ENCODE data around the gene SGCG.
A peak's percentile ranks its signal among the peaks of the same experiment; 100 is the strongest.

Gene SGCG

DNA sequence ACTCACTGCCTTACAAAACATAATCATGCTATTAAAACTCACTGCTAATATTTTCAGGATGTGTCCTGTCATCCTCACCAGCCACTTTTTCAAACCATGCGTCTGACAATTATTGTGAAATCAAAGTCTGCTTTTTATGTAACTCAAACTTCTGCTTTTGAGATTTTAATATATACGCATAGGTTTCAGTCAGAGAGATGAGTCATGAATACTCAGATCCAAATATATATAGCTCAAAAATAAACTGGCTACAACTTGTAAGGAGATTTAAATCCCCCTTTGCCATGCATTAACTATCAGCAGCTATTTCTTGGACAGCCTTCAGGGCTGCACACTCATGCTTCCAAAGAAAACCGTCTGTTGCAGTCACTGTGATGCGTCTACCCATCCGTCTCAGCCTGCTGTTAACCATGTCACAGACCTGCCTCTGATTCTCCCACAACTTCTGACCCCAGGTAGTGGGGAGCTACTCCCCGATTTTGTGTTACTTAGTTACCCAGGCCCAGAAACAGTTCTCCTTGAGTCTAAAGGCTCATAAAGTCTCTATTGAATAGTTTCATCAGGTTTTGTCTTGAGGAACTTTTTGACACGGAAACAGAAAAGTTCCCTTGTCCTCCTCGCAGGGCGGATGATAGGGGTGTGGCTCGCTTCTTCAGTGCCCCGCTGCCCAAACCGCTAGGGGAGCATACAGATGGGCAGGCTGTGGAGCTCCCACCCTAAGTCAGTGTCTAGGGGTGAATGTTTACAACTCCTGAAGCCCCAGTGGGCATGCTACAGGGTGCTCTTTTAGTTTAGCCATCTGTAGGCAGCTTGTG lies 33.8 kb upstream of the SGCG start:
- TF ChIP-seq, protein P1, sequence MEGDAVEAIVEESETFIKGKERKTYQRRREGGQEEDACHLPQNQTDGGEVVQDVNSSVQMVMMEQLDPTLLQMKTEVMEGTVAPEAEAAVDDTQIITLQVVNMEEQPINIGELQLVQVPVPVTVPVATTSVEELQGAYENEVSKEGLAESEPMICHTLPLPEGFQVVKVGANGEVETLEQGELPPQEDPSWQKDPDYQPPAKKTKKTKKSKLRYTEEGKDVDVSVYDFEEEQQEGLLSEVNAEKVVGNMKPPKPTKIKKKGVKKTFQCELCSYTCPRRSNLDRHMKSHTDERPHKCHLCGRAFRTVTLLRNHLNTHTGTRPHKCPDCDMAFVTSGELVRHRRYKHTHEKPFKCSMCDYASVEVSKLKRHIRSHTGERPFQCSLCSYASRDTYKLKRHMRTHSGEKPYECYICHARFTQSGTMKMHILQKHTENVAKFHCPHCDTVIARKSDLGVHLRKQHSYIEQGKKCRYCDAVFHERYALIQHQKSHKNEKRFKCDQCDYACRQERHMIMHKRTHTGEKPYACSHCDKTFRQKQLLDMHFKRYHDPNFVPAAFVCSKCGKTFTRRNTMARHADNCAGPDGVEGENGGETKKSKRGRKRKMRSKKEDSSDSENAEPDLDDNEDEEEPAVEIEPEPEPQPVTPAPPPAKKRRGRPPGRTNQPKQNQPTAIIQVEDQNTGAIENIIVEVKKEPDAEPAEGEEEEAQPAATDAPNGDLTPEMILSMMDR (IDR thresholded peaks at IDR 0.05; ENCODE audit: extremely low read depth, insufficient read depth, missing control alignments): no peak
- no peak for DNase-seq (ENCODE audit: low spot score)
- in situ Hi-C loops (cut with MboI; ENCODE audit: low pct_unique_long_range_greater_than_20kb, low sequenced_read_pairs, unreplicated experiment): no loop called here

DNA sequence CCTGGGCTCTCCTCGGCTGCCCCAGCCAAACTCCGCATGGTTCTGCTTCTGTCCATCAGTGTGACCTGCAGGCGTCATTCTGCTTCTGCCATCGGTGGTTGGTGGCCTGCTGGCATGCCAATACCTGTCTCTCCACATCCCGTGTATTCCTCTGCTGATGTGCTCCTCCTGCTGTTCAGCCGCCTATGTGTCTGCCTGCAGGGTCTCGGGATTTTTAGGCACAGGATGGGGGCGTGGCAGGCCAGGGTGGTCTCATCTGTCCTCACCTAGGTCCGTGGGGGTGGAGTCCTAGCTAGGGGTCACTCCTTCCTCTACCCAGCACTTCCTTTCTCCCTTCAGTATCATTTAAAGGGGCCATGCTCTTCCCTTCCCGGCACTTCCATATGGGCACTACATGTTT lies 33.0 kb upstream of the SGCG start:
- in situ Hi-C loops (cut with MboI; ENCODE audit: low pct_unique_long_range_greater_than_20kb, low sequenced_read_pairs, unreplicated experiment): no loop called here
- no peak for DNase-seq (ENCODE audit: low spot score)
- TF ChIP-seq, protein P1 (IDR thresholded peaks at IDR 0.05; ENCODE audit: extremely low read depth, insufficient read depth, missing control alignments): no peak

DNA sequence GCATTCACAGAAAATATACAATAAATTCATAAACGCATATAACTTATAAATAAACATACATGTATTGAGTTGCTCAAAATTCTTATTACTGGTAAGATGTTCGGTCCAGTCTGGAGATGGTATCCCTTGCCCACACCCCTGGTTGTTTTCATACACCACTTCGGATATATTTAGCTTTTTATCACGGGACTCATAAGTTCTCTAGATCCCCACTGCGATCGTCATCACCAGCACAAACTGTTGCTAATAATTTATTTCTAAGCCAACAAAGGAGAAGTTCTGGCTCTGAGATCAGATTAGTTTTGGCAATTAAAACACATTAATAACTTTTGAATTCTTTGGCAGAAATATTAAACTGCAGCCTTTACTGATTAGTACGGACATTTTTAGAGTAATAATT lies 23.0 kb upstream of the SGCG start:
- TF ChIP-seq, protein P1 (IDR thresholded peaks at IDR 0.05; ENCODE audit: extremely low read depth, insufficient read depth, missing control alignments): no peak
- no peak for DNase-seq (ENCODE audit: low spot score)
- in situ Hi-C loops (cut with MboI; ENCODE audit: low pct_unique_long_range_greater_than_20kb, low sequenced_read_pairs, unreplicated experiment): no loop called here

DNA sequence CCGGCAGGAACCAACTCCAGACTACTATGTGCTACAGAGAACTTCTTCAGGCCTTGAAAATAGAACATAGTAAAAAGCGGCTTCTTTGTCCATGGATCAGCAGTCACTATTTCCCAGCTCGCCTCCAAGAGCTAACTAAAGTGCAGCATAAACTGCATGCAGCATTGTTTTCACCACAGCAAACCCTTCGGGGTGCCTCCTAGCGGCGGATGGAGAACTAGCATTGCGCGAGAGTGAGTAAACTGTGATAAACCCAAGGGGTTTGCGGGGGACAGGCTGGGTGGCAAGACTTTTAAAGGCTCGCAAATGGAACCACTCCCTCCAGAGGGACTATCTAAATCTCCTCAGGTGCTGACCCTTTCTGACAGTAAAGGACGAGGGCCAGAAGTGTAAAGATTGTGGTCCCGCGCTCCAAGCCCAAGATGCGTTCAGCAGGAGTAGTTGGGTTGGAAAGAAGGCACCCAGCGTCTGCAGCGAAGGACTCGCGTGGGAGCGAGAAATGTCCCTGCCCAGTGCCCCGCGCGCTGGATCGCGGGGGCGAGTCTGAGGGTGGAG lies 21.5 kb upstream of the SGCG start:
- TF ChIP-seq, protein P1 (IDR thresholded peaks at IDR 0.05; ENCODE audit: extremely low read depth, insufficient read depth, missing control alignments): peak; percentile 39
- DNase-seq (ENCODE audit: low spot score): peak; percentile 61
- in situ Hi-C loops (cut with MboI; ENCODE audit: low pct_unique_long_range_greater_than_20kb, low sequenced_read_pairs, unreplicated experiment): no loop called here

DNA sequence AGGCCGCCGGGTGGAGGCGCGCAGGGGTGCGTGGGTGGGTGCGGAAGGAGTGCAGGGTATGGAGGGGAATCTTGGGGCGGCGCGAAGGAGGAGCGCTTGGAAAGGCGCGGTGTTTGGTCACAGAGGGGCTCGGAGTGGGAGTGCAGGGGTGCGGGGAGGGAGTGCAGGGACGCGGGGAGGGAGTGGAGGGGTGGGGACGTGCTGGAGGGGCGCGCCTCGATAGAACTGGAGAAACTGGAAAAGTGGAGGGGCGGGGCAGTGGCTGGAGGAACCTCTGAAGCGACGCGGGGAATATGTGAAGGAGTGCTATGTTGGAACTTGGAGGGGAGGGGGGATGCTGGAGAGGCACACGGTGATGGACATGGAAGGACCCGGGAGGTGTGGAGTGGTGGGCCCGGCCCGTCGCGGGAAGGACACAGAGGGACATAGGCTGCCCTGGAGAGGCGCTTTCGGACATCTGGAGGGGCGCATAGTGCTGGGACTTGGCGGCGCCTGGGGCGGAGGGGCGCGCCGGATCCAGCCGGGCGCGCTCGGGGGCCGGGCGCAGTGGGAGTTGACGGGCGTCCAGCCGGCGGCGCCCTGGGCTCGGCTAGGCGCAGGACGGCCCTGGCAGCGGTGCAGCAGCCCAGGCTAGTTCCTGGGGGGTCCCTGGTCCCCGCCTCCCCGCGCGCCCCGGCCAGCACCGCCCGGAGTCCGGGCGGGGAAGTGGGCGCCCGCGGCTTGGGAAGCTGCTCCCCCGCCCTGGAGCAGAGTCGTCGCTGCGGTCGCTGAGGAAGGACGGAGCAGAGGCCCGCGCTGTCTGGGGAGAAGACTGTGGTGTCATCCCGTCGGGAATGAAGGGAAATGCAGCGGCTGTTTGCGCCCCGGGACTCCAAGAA lies 20.8 kb upstream of the SGCG start:
- in situ Hi-C loops (cut with MboI; ENCODE audit: low pct_unique_long_range_greater_than_20kb, low sequenced_read_pairs, unreplicated experiment): no loop called here
- TF ChIP-seq, protein P1 (IDR thresholded peaks at IDR 0.05; ENCODE audit: extremely low read depth, insufficient read depth, missing control alignments): no peak
- DNase-seq (ENCODE audit: low spot score): peak; percentile 38

DNA sequence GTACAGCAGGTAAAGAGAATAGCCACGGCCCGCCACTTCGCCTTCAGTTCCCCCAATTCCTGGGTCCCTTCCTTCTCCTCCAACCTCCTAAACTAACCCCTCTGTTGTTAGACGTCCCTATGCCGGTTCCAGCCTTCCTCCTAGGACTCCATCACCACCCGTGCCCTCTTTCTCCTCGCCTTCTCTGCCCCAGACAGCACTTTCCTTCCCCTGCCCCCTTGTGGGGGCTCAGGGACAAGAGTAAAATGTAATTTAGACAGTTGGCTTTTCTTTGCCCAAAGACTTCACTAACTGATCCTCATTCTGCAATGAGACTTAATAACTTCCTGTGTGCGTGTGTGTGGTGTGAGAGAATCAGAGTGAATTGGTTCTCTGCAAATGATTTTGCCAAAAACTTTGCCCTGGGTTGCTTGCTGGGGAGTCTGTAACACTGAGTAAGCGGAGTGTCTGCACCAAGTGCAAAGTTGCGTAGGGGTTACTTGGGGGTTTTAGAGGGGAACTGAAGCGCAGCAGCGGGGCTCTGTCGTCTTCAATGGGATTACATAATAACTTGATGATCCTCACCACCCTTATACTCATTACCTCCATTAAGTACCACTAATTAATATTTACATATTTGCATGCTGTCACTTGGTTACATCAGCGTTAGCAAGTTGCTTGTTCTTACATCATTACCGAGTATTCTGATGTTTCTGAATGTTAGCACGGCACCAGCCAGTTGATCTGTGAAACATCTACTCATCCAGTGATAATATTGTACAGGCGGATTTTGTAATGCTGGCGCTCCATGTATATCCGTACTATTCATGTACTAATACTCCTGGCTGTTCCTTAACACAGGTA lies 19.9 kb upstream of the SGCG start:
- TF ChIP-seq, protein P1 (IDR thresholded peaks at IDR 0.05; ENCODE audit: extremely low read depth, insufficient read depth, missing control alignments): no peak
- in situ Hi-C loops (cut with MboI; ENCODE audit: low pct_unique_long_range_greater_than_20kb, low sequenced_read_pairs, unreplicated experiment): no loop called here
- no peak for DNase-seq (ENCODE audit: low spot score)
